ENCODE data around the gene GRAP.

GRAP gene

GRCh38 chr17:19001907-19002590 lies 44.7 kb downstream of the GRAP start:
- DNase-seq: no peak

- no peak for DNase-seq
Observed at GRCh38 chr17:19000531-19001325, 46.0 kb downstream of the GRAP start.

- DNase-seq: no peak
Observed at GRCh38 chr17:18999911-19000310, 46.8 kb downstream of the GRAP start.

DNA sequence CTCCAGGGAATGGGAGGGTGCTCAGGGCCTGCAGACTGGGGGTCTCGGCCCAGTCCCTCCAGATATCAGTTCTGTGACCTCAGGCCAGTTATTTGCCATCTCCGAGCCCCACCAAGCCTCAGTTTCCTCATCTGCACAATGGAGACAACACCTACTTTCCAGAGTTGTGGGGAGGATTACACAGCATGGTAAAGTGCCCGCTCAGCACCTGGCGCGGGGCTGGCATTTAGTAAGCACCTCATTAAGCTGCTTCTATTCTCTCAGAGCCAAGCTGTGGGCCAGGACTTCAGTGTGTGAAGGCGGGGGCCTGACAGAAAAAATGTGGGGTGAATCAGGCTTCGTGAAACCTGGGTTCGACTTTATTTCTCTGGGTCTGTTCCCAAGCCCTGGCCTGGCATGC lies 47.4 kb downstream of the GRAP start:
- DNase-seq: no peak

- no peak for DNase-seq
Observed at GRCh38 chr17:18997650-18998196, 49.0 kb downstream of the GRAP start.

- no peak for DNase-seq
Observed at GRCh38 chr17:18996458-18996857, 50.3 kb downstream of the GRAP start.

DNA sequence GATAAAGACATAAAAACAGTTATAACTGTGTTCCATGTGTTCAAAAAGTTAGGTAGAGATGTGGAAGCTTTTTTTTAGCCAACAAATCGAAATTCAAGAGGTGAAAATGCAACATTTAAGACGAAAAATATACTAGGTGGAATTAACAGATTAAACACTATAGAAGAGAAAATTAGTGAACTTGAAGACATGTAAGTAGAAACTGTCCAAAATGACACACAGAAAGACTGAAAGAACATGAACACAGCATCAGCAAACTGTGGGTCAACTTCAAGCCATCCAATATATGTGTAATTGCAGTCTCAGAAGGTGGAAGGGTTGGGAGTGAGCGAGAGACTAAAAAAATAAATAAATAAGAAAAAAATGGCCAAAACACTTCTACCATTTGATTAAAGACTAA lies 51.5 kb downstream of the GRAP start:
- DNase-seq: no peak

DNA sequence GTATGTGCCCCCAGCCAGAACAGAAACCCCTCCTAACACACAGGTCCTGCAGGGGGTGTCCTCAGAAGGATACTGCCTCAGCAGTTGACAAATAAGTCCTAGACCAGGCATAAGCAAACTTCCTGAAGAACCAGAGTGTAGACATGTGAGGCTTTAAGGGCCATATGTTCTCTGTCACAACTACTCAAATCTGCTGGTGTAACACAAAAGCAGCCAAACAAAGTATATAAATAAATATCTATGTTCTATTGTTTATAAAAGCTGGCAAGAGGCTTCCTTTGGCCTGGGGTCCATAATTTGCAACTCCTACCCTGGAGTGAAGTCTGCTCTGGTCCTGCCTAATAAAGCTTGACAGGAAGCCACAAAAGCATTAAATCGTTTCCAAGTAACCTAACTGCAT lies 52.1 kb downstream of the GRAP start:
- DNase-seq: no peak

GRCh38 chr17:18993905-18994526 lies 52.7 kb downstream of the GRAP start:
- DNase-seq: no peak

DNA sequence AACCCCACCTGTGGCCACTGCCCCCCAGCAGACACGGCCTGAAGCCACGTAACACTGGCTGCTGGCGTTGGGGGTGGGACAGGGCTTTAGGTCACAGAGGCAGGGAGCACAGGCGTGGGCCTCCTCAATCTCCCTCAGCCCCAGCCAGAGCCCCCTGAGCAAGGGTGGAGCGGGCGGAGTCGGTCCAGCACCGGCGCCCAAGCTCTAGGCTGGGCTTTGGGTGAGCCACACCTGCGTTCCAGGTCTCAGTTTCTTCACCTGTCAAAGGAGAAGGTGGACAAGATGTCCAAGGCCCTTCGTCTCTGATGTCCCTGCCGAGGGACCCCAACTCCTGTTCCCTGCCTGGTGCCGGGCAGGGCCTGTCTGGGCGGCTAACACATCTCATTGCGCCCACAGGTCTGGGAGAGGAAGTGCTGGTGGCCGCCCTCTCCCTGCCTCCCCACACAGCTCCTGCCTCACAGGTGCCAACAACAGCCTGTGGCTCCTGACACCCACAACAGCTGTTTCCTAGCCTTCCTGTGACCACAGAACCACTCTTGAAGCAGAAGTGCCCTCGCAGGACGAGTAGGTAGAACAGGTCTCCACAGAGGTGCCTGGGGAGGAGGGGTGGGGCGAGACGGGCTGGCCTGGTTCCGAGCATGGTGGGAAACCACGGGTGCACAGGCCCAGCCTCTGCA lies 54.2 kb downstream of the GRAP start:
- DNase-seq: no peak

DNA sequence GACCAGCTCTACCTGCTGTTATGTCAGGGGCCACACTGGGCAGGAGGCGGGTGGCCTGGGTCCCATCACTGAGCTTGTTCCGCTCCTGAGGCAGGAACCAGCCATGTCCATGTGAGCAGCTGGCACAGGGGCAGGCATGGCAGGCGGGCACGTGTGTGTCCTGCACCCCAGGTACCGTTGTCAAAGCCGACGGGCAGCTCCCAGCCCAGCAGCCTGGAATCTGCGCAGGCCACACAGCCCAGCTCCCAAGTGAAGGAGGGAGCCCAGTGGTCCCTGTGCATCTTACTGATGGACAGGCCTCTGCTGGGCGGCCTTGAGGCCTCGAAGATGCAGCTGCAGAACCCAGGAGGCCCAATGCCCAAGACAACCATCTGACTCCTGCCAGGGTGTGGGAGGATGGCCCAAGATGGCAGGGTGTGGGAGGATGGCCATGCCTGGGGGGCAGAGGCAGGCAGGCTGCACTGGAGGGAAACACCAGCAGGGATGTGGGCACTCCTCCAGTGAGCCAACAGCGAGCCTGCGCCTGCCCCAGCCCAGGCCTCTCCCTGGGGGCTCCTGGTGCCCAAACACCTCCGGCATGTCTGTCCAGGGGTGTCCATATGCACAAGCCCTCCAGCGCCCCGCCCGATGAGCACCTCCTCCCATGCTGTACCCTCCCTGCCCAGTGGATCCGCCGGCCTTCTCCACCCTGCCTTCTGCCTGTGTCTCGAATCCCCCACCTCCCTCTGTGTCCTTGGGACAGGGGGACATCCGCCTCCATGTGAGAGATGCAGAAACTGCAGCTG lies 55.0 kb downstream of the GRAP start:
- DNase-seq: no peak

GRCh38 chr17:18990331-18990730 lies 56.4 kb downstream of the GRAP start:
- no peak for DNase-seq

- DNase-seq: no peak
Observed at GRCh38 chr17:18988546-18989173, 58.1 kb downstream of the GRAP start.

DNA sequence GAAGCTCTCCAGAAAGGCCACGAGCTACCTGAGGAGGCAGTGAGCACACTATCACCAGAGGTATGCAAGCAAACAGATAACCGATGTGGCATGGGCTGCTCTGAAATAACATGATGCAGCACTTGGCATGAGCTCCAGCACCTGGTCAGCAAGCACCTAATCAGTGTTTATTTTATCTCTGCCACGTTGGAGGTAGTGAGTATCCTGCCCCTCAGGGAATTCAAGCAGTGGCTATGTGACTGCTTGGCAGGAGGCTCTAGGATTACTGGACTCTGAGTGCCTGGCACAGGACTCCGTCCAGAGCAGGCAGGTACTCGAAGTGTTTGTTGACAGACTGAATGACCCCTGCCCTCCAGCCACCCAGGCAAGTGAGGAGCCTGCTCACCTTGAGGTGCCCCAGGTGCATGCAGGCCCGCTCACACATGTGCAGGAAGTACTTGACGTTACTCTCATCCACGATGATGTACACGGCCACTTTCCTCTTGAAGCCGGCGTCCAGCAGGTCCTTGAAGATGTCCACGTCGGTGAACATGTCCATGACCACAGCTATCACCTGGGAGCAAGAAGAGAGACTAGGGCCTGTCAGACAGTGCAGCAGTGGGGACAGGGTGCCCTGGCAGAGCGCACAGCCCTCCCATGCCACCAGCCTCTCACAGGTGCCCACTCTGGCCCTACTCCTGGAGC lies 58.8 kb downstream of the GRAP start:
- no peak for DNase-seq

DNA sequence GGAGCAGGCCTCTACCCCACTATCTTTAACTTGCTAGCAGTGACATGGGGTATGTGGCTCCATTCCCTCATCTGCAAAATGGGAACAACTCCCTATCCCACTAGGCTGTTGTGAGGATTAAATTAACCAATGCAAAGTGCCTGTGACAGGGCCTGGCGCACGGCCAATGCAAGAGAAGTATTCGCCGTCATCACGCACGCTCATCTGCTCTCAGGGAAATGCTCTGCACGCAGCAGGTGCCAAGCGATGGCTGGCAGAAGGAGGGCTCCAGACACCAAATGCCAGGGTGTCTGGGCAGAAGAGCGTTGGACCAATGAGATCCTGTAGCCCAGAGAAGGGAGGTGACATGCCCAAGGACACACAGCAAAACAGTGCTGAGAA lies 59.5 kb downstream of the GRAP start:
- no peak for DNase-seq

GRCh38 chr17:18986541-18987229 lies 60.1 kb downstream of the GRAP start:
- DNase-seq: no peak

DNA sequence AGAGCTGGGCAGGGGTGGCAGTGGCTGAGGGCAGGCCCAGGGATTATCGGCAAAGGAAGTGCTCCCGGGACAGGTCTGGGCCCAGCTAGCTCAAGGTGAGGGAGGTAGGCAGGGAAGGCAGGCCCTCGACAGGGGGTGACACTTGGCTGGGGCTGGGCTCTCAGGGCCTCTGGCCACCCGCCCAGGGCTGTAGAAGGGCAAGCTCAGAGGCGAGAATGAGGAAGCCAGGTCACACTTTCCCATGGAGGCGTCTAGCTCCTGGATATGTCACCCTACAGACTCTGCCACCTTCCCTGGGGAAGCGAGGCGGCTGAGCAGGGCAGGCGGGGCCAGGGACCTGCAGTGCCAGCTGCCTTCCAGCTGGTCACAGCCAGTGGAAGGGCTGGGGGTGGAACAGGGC lies 61.3 kb downstream of the GRAP start:
- no peak for DNase-seq

DNA sequence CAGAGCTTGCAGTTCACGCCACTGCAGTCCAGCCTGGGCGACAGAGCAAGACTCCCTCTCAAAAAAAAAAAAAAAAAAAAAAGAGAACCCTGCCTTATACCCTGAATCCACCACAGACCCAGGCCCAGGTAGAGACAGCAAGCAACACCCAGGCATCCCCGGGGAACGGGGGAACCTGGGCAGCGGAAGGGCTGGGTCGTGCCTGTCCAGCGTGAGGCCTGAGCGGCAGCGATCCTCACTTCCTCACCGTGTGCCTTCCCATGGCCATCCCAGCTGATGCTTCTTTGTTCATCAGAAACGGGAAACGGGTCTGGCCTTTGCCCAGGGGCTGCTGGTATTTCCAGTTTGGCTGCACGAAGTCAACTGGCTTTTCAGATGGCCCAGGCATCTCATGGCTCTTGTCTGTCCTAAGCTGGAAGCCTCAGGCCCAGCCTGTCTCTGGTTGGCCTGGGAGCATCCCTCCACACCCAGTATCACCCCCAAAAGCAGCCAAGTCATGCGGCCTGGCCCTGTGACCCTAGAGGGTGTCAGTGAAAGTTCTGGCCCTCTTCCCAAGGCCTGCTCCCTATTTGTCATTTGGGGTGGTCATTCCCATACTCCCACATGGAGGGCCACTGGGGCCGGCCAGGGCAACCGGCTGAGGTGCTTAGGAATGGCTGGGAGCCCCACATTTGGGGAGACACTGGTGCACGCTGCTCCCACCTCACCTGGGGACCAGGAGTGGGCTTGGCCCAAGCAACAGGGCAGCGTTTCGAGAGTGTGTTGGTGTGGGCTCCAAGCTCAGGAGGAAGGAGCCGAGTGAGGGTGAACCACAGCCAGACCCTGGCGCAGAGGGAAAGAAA lies 62.3 kb downstream of the GRAP start:
- DNase-seq: no peak

DNA sequence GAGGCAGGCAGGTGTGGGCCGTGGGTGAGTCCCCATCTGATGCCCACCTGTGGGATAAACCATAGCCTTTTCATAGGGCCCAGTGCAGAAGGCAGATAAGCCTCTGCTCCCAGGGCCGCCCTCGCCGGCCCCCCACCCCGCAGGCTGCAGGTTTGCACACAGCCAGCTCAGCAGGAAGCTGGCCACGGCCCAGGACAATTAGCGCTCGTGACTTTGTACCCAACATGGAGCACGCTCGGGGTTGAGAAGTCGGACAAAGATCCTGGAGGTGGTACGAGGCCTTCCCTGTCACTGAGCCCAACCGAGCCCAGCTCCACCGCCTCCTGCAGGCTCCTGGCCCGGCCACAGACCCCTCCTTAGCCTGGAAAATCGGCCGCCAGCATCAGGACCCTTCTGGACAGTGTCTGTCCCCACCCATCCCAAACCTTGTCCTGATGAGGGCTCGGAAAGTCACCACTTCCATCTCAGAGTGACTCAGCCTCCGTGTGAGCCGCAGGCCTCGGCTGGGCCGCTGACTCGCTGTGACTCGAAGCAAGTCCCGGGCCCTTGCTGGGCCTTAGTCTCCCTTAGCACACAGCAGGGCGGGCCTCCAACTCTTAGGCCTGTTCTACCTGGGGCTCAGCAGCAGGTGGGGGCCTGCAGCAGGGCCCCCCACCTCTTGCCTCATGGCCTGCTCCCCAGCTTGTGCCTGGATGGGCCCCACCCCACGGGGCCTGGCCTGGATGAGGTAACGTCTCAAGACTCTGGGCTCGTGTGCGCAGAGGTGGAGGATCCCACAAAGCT lies 64.9 kb downstream of the GRAP start:
- DNase-seq: no peak

Data from activated CD4-positive, CD25-positive, alpha-beta regulatory T cell treated with anti-CD3 and anti-CD28 coated beads, Interleukin-2, amount 50 U/mL, for 72 hours (primary cell).